Activated CD4-positive, alpha-beta T cell treated with anti-CD3 and anti-CD28 coated beads, Interleukin-2, amount 50 U/mL, for 48 hours (primary cell): ENCODE results near the gene ITGA1.
A peak's percentile ranks its signal among the peaks of the same experiment; 100 is the strongest.
"Not testable (repeated sequence)": the region's sequence is repeated elsewhere in the genome, so short reads cannot be mapped to it uniquely, and the experiment has no call there.

Source experiments
- DNase-seq, 2 experiments: peaks; one replicate each; pipeline ENCODE4 v3.0.0-alpha.2; 2020

The ITGA1 gene

DNA sequence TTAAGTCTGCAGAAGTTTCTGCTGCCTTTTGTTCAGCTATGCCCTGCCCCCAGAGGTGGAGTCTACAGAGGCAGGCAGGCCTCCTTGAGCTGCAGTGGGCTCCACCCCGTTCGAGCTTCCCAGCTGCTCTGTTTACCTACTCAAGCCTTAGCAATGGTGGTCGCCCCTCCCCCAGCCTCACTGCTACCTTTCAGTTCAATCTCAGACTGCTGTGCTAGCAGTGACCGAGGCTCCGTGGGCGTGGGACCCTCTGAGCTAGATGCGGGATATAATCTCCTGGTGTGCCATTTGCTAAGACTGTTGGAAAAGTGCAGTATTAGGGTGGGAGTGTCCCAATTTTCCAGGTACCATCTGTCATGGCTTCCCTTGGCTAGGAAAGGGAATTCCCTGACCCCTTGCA is 188.4 kb downstream of the ITGA1 start:
- DNase-seq: not testable (repeated sequence)

DNA sequence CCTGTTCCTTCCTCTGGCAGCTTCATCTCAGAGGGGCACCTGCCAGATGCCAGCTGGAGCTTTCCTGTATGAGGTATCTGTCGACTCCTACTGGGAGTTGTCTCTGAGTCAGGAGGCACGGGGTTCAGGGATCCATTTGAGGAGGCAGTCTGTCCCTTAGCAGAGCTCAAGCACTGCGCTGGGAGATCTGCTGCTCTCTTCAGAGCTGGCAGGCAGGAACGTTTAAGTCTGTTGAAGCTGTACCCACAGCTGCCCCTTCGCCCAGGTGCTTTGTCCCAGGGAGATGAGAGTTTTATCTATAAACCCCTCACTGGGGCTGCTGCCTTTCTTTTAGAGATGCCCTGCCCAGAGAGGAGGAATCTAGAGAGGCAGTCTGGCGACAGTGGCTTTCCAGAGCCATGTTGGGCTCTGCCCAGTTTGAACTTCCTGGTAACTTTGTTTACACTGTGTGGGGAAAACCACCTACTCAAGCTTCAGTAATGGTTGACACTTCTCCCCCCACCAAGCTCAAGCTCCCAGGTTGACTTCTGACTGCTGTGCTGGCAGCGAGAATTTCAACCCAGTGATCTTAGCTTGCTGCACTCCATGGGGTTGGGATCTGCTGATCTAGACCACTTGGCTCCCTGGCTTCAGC is 189.7 kb downstream of the ITGA1 start:
- DNase-seq: no peak

DNA sequence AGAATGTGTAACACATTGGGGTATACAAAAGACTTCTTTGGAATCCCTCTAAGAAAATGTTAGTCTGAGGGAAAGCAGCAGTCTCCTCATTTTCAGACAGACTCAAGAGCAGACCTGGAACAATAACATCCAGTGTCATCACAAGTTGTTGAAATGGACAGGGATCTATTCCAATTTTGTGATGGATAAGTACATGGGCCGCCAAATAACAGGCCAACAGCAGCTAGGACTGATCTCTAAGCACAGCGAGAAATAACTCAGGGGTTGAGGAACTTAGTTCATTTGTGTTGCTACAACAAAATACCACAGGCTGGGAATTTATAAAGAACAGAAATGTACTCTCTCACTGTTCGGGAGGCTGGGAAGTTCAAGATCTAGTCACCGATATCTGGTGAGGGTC is 193.8 kb downstream of the ITGA1 start:
- DNase-seq: no peak

DNA sequence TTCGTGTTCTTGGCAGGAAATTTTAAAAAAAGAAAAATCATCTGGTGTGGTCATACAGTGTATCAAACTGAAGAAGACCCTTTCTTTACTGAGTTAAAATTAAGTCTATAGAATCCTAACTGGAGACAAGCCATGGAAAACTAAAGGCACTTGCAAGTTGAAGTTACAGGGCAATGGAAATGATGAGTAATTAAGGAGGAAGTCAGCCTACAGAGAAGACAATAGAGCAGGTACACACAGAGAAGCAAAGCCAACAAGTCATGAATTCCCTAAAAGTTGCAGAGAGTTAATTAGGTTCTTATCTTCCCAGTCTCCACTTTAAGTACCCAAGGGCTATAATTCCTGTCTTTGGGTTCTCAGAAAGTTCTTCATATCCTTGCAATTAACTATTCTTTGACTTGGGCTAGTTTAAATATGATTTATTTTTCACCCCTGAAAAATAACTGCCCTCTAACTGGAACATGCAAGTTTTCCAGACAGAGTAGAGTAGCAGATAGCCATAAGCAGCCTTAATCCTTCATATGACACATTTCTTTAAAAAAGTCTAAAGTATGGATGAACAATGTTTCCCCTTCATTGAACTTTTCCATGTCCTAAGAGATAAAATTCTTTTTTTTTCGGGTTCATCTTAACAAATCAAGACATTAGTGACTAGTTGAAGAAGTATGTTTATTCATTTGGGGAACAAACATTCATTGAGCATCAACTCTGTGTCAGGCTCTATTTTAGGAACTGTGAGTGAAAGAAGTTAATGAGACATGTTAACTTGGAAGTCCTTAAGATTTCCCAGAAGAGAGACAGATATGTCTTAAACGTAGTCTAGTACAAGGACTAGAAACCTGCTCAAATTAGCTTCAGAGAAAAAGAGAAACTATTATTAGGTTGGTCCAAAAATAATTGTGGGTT is 196.3 kb downstream of the ITGA1 start:
- no peak for DNase-seq

DNA sequence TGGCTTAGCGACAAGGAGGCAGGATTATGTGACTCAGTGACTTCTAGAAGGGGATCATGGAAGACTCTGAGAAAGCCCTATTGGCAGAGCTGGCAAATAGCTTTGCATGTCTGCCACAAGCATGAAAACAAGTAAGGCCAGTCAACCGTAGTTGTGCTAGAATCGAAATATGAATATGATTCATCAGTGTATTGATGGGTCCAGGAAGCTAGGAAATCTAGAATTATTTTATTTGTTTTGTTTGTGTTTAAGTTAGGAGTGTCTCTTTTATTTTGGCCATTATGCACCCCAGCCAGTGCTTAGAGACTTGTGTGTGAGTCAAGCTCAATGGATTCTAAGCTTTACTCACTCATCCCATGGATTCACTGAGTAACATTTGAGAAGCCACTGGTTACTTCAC is 197.6 kb downstream of the ITGA1 start:
- no peak for DNase-seq

DNA sequence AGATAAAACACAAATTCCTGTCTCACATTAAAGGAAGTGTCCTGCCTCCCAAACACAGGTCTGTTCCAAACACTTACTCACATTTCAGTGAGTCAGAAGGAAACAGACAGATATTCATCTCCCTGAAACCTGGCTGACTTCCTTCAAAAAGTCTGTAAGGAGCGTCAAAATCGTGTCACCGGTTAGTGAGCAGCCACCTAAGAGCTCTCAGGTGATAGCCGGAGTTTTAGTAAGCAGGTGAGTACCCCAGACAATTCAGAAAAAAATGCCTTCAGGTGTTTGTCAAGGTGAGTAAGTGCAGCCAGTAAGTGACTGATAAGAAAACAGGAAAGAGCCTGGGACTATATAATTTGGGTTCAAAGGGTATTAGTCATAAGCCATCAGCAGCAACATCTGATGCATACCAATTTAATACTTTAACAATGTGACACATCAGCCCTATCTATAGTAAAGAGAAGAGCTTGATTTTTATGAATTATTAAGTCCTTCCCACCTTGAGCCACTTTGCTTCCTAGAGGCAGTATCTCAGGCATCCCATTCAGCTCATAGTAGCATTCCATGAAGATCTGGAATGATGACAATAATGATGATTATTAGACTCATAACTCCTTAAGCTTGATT is 200.1 kb downstream of the ITGA1 start:
- DNase-seq: peak in 1 of 2 experiments; percentile 13

DNA sequence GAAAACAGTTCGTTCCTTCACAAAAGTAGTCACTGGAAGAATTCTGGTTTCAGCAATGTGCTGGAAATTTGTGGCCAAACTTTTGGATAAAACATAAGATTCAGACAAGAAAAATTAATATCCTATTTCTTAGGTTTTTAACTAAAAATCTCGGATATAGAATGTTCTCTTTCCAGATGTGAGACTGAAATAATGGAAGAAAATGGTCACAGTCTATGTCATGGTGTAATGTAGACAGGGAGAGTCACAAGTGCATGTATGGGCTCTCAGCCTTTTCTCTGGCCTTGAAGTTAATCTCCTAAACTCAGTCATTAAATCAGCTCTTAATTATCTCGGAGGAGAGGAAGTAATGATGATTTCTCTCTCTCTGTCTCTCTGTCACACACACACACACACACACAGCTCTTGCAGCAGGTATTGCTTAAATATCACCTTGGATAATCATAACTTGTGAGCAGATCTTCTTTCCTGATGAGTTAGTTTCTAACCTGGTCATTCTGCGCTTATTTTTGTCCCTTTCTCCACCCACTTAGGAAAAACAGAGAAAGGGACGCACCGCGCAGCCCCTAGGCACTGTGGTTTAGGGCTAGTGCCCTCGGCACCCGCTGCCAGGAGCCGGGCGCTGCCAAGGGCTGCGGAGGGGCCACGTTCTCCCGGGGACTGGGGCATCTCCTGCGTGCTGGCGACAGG is 200.8 kb downstream of the ITGA1 start:
- DNase-seq: no peak

DNA sequence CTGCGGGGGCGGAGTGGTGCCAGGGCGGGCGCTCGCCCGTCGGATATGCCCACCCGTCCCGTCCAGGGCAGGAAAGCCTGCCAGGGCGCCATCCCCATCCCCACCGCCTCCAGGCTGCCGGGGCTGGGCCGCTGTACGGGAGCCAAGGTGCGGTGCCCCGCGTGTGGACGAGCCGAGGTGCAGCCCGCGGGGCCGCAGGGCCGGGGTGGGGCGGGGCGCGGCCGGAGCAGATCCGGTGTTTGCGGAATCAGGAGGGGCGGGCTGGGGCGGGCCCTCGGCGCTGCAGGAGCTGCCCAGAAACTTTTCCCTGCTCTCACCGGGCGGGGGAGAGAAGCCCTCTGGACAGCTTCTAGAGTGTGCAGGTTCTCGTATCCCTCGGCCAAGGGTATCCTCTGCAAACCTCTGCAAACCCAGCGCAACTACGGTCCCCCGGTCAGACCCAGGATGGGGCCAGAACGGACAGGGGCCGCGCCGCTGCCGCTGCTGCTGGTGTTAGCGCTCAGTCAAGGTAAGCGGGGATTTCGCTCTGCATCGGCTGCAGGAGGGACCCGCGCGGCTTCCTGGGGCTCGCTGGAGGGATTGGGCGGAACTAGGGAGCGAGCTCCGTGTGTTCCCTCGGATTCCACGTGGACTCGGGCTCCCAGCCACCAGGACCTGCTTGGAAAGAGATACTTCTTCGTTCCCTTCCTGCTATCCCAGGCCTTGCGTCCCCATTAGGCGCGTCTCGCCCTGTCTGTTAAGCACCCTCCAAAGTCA is 201.5 kb downstream of the ITGA1 start, which contains the start of gene ITGA2:
TSS of gene ITGA2 (plus strand) at position 328 of the 756 bp plus-strand sequence. CDS start at position 445, 117 bp downstream.
- peak; percentile 32 to 45 for DNase-seq

DNA sequence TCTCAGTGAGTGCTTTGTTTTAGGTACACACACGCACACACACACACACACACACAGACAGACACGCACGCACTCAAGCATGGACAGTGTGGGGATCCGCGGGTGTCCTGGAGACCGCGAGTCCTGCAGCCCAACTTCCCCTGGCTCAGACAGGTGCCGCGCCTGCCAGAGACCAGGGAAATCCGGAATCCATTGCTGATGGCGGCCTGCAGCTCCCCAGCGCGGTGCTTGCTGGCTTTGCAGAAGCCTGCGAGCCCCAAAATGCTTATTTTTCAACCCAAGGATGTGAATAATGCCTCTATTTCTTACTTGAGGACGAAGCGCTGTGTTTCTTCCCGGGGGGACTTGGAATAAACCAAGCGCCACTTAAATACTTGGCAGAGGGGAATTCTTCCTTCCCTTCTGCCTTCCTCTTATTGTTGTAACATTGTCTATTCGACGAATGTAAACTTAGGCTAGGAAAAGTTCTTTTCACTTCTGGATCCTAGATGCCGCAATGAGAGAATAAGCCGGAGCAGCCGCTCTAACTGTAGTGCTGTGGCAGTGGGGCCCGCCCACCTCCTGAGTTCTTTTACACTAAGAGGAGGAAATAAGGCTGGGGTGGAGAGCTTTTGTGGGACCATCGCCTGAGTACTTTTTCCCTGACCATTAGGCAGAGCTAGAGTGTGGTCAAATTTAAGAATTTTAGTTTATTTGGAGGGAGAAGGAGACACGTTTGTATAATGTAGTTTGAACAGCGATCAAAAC is 202.2 kb downstream of the ITGA1 start:
- peak in 1 of 2 experiments; percentile 37 for DNase-seq

DNA sequence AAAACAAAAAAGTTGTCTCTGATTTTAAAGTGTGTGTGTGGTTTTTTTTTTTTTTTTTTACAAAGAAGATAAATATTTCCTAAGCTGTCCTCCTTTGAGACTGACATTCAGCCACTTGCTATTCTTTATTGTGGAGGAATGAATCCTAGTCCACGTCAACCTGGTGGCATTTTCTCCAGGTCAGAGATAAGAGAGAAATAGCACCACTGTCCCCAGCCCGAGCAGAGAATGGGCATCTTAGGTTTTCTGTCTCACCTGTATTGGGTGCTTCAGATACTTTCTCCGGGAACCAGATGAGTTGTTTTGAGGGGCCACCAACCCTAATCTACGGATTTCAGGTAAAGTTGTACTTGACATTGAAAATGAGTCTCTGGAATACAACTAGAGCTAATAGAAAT is 202.8 kb downstream of the ITGA1 start:
- DNase-seq: no peak

DNA sequence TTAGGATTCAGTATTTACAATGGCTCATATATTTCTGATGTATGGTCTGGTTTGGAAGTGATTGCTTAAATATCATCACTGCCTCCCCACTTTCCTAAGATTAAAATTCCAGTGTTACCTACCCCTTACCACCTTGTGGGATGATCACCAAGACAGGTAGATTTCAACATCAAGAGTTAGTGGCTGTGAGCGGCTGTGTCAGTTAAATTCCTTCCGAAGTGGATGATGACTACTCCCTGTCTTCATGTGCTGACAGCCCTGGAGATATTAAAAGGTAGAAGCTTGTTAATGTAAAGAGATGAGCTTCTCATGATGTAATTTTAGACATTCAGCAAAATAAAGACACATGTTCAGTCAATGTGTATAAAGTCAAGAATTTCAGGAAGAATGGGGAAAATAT is 205.7 kb downstream of the ITGA1 start:
- no peak for DNase-seq

DNA sequence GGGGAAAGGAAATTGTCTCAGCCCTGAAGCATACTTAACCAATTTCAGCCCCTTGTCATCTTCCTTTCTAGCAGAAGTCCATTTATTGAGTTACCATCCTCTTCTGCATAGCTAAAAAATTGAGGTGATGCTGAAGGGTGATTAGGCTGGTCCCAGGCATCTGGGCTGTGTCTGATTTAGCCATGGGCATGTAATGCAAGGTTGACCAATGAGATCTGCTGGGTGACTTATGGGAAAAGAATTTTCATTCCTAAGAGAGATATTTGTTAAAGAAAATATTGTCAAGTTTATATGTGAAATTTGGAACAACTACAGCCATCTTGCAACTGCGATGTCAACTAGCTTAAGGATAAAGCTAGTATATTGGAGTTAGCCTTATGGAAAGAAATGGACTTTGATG is 206.6 kb downstream of the ITGA1 start:
- DNase-seq: no peak

DNA sequence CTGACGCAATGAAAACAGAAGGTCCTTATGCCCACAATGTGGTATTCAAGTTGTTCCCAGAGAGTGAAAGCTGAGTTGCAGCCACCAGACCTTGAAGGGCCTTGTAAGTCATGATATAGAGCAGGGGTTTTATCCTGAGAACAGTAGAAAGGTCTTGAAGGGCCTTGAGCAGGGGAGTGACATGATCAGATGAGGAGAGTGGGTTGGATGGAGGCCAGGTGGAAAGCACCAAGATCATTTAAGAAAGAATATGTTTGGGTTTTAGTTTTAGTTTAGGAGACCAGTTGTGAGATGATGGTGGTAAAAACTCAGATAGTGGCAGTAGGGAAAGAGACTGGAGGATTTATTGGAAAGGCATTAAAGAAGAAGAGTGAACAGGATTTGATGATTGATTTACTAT is 207.4 kb downstream of the ITGA1 start:
- DNase-seq: no peak

DNA sequence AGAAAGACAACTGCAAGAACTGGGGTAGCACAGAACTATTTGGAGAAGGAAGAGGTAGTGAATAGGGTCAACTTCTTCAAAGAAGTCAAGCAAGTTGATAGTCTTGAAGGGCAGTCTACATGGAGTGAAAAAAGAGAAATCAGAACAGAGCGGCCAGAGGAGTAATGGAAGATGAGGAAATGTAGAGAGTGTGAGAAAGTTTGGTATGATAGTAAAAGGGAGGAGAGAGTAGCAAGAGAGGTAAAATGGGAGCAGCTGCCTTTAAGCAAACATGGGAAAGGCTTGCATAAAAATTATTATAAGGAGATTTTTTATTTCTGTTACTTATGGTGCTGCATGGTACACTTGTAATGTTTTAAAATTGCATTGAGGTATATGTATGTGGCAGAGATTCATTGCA is 208.2 kb downstream of the ITGA1 start:
- DNase-seq: no peak

DNA sequence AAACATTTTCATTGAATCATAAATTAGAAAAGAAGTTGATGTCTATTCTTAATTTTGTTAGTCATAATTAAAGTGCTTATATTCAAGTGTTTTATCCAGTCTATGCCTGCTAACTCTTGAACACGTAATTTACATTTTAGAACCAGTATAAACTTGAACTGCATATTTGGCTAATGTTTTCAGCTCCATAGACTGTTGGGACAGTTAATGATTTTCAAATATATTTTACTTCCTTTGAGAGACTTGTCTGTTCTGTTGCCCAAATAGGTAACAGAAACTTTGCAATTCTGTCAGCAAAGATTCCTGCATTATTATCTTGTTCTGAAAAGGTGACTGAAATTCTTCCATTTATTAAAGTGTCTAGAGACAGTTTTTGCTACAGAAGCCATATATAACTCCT is 209.3 kb downstream of the ITGA1 start:
- no peak for DNase-seq

DNA sequence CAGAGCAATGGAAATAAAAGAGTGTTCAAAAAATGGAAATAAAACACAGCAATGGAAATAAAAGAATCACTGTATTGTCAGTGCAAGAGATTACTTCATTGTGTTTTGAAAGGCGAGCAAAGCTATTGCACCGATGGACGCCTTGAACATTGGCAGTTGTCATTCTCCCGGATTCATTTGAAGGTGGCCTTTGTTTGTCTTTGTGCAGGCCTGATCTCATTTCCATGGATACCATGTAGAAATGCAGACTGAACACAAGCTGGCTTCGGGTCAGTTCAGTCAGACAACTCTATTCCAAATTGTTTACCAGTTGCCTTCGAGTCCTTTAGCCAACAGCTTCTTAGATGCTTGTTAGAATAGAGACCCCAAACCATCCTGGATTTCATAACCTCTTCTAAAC is 209.7 kb downstream of the ITGA1 start:
- DNase-seq: no peak

DNA sequence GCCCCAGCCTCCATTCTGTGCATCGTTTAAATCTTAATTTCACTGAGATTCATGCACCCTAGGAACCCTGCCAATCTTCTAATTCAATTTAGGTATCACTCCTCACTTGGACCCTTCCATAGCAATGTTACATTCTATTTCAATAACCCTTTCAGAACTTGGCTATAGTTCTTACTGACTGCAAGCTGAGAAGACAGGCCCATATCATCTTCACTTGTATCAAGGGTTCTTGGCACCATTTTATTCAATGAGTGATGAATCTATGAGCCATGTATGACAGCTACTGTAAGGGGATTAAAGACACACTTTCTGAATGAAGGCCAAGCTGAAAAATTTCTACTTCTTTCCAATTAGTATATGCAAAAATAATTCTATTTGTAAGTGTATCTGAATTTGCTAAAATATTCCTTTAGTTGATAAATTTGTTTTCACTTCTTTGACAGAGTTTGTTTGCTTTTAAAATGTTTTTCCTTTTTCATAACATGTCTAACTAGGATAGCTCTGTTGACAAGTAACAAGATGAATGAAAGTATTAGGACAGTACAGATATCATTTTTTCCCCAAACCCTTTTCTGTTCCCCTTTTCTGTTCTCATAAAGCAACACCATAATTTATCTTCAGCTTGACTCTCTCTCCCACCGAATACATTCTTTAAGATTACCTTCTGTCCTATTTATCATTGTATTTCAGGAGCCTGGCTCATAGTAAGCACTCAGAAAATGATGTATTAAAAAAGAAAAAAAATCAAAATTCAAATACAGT is 211.0 kb downstream of the ITGA1 start:
- DNase-seq: no peak

DNA sequence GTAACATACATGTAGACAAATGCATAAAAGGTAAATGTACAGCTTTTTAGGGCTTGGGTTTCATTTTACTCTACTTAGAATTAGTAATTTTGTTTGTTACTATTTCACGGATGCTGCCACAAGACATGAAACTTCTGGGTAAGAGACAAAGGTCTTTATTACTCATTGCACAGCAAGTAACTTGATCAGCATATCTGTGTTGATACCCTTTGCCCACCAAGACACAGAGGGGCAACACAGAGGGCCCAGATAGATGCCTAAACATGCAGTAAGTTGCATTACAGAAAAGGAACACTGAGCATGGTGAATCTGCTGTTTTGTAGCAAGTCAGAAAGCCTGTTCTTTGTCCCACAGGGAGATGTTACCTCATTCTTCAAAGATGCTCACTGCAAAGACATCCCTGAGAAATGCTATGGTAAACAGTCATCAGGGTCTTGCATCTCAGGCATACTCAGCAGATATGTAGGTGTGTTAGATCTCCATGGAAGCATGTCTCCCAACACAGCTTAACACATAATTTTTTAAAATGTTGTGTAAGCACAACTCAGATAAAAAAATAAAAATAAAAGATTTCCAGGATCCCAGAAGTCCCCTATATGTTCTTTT is 211.7 kb downstream of the ITGA1 start:
- no peak for DNase-seq

DNA sequence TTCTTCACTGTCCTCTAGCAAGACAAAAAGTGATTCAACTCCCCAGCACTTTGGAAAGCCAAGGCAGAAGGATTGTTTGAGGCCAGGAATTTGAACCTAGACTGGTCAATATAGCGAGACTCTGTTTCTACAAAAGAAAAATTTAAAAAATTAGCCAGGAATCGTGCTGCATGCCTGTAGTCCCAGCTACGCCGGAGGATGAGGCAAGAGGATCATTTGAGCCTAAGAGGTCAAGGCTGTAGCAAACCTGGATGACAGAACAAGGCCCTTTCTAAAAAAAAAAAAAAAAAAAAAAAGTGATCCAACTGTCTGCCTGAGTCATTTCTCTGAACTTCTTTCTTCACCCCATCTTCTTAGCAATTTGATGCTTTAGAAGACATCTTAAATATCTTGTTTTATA is 213.8 kb downstream of the ITGA1 start:
- no peak for DNase-seq

DNA sequence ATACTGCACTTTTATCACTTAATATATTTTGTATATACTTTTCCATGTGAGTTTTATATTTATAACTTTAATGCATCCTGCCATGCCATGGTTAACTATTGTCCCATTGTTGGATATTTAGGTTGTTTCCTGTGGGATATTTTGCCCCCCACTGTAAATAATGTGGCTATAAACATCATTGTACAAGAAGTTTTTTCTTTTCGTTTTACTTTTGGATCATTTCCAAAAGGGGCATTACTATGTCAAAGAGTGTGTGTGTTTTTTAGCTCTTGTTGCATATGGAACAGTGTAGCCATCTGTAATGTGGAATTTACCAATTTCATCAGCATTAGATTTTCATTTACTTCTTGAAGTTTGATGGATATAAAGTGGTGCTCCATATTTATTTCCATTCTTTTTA is 214.8 kb downstream of the ITGA1 start:
- DNase-seq: no peak

DNA sequence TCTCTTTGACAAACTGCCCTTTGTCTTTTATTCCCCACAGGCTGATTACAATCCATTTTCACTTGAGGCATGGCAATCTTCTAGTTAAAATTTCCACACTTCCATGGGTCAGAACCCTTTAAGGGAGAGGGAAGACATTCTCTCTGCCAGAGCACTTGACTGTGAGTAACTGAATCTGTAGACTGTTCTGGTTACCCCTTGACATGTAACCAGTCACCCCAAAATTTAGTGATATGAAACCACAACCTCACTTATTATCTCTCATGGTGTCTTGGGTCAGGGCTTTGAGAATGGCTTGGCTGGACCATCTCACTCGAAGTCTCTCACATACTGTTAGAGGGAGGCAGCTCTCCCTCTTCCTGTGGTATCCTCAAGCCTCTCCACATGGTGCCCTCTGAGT is 215.4 kb downstream of the ITGA1 start:
- DNase-seq: no peak
